GM21515 (cell line): ENCODE measurements around the gene NTNG2.
"Not testable (repeated sequence)": the region's sequence is repeated elsewhere in the genome, so short reads cannot be mapped to it uniquely, and the experiment has no call there.

Experiments used
- ATAC-seq: cut with Tn5 transposase; IDR thresholded peaks from one replicate; pipeline ENCODE4 v1.9.1; 2021; ENCODE audit not compliant: unreplicated experiment

NTNG2 gene, protein sequence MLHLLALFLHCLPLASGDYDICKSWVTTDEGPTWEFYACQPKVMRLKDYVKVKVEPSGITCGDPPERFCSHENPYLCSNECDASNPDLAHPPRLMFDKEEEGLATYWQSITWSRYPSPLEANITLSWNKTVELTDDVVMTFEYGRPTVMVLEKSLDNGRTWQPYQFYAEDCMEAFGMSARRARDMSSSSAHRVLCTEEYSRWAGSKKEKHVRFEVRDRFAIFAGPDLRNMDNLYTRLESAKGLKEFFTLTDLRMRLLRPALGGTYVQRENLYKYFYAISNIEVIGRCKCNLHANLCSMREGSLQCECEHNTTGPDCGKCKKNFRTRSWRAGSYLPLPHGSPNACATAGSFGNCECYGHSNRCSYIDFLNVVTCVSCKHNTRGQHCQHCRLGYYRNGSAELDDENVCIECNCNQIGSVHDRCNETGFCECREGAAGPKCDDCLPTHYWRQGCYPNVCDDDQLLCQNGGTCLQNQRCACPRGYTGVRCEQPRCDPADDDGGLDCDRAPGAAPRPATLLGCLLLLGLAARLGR

DNA sequence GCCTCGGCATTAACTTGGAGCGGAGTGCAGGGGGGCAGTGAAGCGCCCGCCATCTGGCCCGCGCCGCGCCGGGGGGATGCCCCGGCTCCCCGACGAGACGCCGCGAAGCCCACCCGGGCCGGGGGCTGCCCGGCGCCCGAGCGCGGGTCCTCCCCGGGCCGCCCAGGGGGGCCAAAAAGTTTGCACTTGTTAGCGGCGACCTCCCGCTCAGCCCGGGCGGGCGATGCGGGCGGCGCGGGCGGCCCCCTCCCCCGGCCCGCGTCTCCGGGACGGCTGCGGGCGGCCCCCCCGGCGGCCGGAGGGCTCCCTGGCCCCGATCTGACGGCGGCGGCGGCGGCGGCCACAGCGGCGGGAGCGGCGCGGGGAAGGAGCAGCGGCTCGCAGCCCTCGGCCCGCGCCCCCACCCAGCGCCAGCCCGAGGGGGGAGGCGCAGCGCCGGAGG is at the start of gene NTNG2:
Gene NTNG2, plus strand, starts transcription at position 316 of the 442 bp plus-strand sequence. CDS start 4,774 bp downstream, outside the sequence.
- no peak for ATAC-seq

GRCh38 chr9:132114102-132114707 is 47.7 kb upstream of the NTNG2 start:
- ATAC-seq: no peak

DNA sequence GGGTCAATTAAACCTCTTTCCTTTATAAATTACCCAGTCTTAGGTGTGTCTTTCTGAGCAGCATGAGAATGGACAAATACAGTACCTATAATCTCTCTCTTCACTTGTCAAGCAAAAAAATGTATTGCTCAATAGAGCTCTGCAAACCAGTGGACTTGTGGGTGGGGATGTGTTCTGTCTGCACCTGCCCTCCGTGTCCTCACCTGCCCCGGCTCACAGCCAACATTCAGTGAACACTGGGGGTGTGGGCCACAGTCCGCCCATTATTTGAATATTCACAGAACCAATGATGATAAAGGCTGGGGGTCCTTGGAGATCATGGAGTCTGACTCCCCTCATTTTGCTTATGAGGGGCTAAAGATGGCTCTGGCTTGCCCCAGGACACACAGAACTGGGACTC is 45.3 kb upstream of the NTNG2 start:
- no peak for ATAC-seq

DNA sequence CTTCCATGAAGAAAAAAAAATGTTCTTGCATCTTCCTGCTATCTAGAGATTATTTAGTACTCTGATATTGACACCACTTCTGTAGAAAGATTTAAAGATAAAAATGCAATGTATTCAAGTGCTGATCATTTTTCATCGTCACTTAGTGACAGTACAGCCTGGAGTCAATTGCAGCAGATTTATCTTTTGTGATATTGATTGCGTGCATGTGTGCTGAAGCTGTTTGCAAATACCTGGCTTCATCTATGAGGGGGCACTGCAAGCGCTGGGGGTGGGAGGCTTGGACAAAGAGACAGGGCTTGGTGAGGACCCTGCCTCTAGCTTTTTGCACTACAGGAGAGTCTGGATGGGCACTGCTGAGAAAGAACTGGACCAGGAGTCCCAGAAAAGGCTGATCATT is 44.2 kb upstream of the NTNG2 start:
- ATAC-seq: no peak

DNA sequence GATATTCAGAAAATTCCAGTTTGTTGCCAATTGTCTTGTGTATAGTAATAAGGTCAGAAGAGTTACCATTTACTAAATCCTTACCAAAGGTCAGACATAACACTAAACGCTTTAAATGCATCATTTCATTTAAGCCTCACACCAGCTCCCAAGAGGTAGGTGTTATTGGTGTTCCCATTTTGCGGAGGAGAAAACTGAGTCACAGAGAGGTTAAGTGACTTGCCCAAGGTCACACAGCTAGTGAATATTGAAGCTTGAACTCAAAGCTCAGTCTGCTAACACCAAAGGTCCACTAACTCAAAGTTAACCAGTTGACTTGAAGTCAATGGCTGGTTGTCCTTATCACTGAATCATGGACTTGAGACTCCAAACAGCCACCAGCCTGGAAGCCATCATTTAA is 40.8 kb upstream of the NTNG2 start:
- no peak for ATAC-seq

DNA sequence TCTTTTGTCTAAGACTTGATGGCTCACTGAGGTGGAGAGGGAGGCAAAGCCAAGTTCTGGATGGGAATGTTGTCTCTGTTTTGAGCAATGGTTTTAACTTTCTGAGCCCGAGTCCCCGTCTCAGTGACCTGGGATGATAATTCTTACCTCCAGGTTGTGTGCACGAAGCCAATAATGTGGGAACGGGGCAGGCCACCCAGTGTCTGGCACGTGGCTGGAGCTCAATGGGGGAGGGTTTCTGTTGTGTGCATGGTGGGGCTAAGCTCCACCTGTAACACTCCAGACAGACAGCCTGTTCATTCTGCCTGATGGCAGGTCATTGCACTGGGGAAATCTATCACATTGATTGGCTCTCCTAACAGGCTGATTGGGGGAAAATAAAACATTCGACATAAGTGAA is 37.1 kb upstream of the NTNG2 start:
- ATAC-seq: no peak

GRCh38 chr9:132125361-132125760 is 36.5 kb upstream of the NTNG2 start:
- ATAC-seq: no peak

DNA sequence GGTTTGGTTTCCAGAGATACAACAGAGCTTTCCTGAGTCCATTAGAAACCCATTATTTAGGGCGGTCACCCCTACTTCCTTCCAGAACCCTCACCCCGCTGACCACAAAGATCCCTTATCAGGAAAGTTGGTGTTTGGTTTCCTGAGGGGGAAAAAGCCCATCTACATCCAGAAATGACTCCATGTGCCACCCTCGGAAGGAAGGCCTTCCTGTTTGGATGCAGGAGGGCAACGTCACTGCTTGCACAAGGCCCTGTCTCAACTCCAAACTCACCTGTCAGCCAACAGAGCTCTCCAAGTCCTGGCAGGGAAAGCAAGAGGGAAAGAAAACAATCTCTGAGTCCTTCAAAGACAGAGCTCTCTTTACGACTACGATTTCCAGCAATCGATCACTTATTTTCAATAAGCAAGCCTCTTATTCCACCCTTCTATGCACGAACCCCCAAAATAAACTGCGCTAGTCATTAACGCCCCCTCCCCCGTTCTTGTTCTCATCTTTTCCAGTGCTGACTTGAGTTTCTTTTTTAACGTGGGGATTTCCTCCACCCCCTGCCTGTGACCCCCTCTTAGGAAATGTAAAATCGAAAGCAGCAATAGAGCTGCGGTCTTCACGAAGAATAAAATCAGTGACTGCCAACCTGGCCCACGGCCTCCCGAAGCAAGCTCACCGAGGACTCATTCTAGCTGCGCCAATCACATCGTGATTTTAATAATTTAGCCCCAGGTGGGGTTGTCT is 35.7 kb upstream of the NTNG2 start:
- no peak for ATAC-seq

- no peak for ATAC-seq
Observed at GRCh38 chr9:132126680-132127236, 35.1 kb upstream of the NTNG2 start.

GRCh38 chr9:132127888-132128534 is 33.8 kb upstream of the NTNG2 start:
- ATAC-seq: no peak

- ATAC-seq: no peak
Observed at GRCh38 chr9:132129535-132129934, 32.3 kb upstream of the NTNG2 start.

DNA sequence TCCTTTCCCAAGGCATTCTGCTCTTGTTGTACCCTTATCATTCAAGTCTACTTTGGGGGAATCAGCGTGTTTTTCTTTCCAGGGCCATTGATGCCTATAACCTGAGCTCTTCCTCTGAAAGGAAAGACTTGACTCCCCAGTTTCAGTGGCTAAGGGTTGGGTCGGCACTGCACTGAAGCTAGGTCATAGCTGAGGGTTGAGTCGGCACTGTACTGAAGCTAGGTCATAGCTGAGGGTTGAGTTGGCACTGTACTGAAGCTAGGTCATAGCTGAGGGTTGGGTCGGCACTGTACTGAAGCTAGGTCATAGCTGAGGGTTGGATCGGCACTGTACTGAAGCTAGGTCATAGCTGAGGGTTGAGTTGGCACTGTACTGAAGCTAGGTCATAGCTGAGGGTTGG is 27.8 kb upstream of the NTNG2 start:
- ATAC-seq: not testable (repeated sequence)

DNA sequence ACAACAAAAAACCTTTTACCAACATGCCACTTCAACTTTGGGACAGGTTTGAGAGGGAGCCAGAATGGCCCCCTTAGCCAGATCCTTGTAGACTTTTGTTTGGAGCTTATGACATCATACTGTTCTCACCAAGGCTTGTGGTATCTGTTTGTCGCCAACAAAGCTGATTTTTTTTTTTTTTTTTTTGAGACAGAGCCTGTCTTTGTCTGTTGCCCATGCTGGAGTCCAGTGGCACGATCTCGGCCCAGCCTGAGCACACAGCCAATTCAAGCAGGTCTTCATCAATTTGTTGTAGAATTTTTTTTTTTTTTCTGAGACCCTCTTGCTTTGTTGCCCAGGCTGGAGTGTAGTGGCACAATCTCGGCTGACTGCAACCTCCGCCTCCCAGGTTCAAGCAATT is 26.4 kb upstream of the NTNG2 start:
- no peak for ATAC-seq

GRCh38 chr9:132136151-132136780 is 25.6 kb upstream of the NTNG2 start:
- ATAC-seq: no peak

GRCh38 chr9:132141344-132141947 is 20.4 kb upstream of the NTNG2 start:
- no peak for ATAC-seq

DNA sequence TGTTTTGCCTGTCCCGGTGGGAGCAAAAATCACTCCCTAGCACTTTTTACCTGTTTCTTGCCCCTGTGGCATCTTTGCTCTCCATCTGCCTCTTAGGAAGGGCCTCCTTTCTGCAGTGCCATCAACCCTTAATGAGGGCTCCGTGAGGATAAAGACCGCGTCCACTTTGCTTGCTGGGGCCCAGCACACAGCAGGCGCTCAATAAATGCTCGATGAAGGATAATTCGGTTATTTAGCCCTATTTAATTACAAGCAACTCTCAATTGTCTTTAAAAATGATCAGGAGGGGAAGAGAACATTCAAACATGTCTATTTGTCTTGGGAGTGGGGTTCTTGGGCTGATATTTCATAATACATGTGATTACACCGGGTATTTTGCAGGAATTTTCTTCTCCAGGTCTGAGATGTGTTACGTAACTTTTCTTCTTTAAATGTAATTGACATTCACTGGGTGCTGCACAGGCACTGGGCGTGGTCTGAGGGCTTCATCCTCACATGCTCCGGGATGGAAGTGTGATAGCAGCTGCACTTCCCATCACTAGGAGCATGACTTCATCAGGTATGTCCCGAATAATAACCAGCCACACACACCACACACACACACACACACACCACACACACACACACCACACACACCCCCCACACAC is 19.8 kb upstream of the NTNG2 start:
- no peak for ATAC-seq

DNA sequence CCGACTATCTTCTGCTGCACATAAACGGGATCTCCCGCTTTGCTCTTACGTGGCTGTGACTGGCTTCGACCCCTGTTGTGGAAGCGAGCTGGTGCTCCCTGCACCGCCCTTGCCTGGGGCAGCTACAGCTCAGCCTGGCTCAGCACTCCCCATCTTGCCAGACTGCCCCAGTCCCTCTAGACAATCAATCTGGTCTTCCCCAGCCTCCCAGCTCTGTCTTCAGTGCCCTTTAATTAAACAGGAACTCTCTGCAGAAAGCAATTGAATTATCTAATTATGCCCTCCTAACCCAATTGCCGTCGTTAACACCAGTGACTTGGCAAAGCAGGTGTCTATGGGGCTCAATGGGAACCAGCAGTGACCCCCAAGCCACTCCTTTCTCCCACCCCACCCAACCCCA is 18.9 kb upstream of the NTNG2 start:
- no peak for ATAC-seq

DNA sequence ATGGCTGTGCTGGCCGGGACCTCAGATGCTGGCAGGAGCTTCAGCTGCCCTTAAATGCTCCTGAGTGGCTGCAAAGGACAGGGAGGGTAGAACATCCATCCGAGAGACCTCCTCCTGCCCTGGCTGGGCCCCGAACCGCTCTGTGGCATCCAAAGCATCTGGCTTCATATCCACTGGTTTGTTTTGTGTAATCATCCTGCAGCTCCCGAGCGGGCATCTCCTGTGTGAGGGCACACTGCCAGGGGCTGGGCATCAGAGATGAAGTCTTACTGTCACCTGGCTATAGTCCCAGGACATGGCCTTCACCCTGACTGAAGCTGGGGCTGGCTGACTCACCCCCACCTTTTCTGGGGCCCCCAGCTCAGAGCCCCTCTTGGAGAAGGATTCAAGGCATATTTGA is 18.5 kb upstream of the NTNG2 start:
- ATAC-seq: no peak

DNA sequence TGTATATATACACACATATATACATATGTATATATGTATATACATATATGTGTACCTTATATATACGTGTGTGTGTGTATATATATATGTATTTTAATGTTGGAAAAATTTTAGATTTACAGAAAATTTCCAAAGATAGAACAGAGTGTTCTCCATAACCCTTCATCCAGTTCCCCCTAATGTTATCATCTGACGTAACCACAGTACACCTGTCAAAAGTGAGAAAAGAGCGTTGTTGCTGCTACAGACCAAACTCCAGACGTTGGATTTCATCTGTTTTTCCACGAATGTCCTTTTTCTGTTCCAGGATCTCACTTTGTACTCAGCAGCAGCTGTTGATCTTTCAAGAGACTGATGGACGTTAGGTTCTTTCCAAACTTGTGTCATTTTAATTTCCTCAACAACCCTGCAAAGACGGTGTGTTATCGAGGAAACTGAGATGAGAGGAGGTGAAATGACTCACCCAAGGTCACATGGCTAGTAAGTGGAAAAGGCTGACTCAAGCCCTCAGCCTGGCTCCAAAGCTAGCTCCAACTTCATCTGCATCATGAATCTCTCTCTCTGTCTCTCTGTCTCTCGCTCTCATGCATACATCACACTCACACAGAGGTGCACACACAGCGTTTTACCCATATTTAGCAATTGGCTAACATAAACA is 17.0 kb upstream of the NTNG2 start:
- no peak for ATAC-seq
